ENCODE measurements around the gene KIRREL3.

Gene KIRREL3

GRCh38 chr11:126585388-126585773 is 415.2 kb downstream of the KIRREL3 start:
- Histone ChIP-seq H3K9me3 (ENCODE audit: low read depth, low read length) (no peaks in the 10 kb centered on the region), H3K27ac (no peak overlapping the region), H3K4me3 (no peak overlapping the region), H3K36me3 (ENCODE audit: insufficient read depth, low read length) (no peaks in the 10 kb centered on the region), H3K9ac (ENCODE audit: insufficient read length) (no peak overlapping the region)
- TF ChIP-seq EZH2 (IDR thresholded peaks at IDR 0.05) (no peak), FOXP2 (optimal IDR thresholded peaks at IDR 0.05; ENCODE audit: control extremely low read depth, extremely low read length, insufficient read depth) (no peak), POLR2AphosphoS5 (IDR thresholded peaks at IDR 0.05; ENCODE audit: borderline replicate concordance, low read depth, low read length) (no peak)
- no peak for DNase-seq (ENCODE audit: low read depth, low spot score)

- H3K4me3 ChIP-seq: no peak overlapping the region
- DNase-seq (ENCODE audit: low read depth, low spot score): no peak
- H3K36me3 ChIP-seq (ENCODE audit: insufficient read depth, low read length): no peaks in the 10 kb centered on the region
- no peak overlapping the region for H3K9ac ChIP-seq (ENCODE audit: insufficient read length)
- no peak overlapping the region for H3K27ac ChIP-seq
- no peaks in the 10 kb centered on the region for H3K9me3 ChIP-seq (ENCODE audit: low read depth, low read length)
- TF ChIP-seq FOXP2 (optimal IDR thresholded peaks at IDR 0.05; ENCODE audit: control extremely low read depth, extremely low read length, insufficient read depth) (no peak), EZH2 (IDR thresholded peaks at IDR 0.05) (no peak), POLR2AphosphoS5 (IDR thresholded peaks at IDR 0.05; ENCODE audit: borderline replicate concordance, low read depth, low read length) (no peak)
Measured at GRCh38 chr11:126583594-126584427, 416.8 kb downstream of the KIRREL3 start.

GRCh38 chr11:126583101-126583500 is 417.5 kb downstream of the KIRREL3 start:
- H3K9ac ChIP-seq (ENCODE audit: insufficient read length): no peak overlapping the region
- TF ChIP-seq POLR2AphosphoS5 (IDR thresholded peaks at IDR 0.05; ENCODE audit: borderline replicate concordance, low read depth, low read length): no peak
- TF ChIP-seq EZH2 (IDR thresholded peaks at IDR 0.05): no peak
- no peak for TF ChIP-seq FOXP2 (optimal IDR thresholded peaks at IDR 0.05; ENCODE audit: control extremely low read depth, extremely low read length, insufficient read depth)
- H3K4me3 ChIP-seq: no peak overlapping the region
- H3K36me3 ChIP-seq (ENCODE audit: insufficient read depth, low read length): no peaks in the 10 kb centered on the region
- H3K9me3 ChIP-seq (ENCODE audit: low read depth, low read length): no peaks in the 10 kb centered on the region
- DNase-seq (ENCODE audit: low read depth, low spot score): no peak
- H3K27ac ChIP-seq: no peak overlapping the region

GRCh38 chr11:126581871-126582648 is 418.5 kb downstream of the KIRREL3 start:
- Histone ChIP-seq H3K36me3 (ENCODE audit: insufficient read depth, low read length) (no peaks in the 10 kb centered on the region), H3K9me3 (ENCODE audit: low read depth, low read length) (no peaks in the 10 kb centered on the region), H3K9ac (ENCODE audit: insufficient read length) (no peak overlapping the region), H3K27ac (no peak overlapping the region), H3K4me3 (no peak overlapping the region)
- no peak for DNase-seq (ENCODE audit: low read depth, low spot score)
- no peak for TF ChIP-seq EZH2 (IDR thresholded peaks at IDR 0.05)
- TF ChIP-seq POLR2AphosphoS5 (IDR thresholded peaks at IDR 0.05; ENCODE audit: borderline replicate concordance, low read depth, low read length): no peak
- TF ChIP-seq FOXP2 (optimal IDR thresholded peaks at IDR 0.05; ENCODE audit: control extremely low read depth, extremely low read length, insufficient read depth): no peak

- no peak overlapping the region for H3K4me3 ChIP-seq
- no peak for DNase-seq (ENCODE audit: low read depth, low spot score)
- no peaks in the 10 kb centered on the region for H3K36me3 ChIP-seq (ENCODE audit: insufficient read depth, low read length)
- TF ChIP-seq FOXP2 (optimal IDR thresholded peaks at IDR 0.05; ENCODE audit: control extremely low read depth, extremely low read length, insufficient read depth) (no peak), EZH2 (IDR thresholded peaks at IDR 0.05) (no peak), POLR2AphosphoS5 (IDR thresholded peaks at IDR 0.05; ENCODE audit: borderline replicate concordance, low read depth, low read length) (no peak)
- H3K9ac ChIP-seq (ENCODE audit: insufficient read length): no peak overlapping the region
- H3K27ac ChIP-seq: no peak overlapping the region
- no peaks in the 10 kb centered on the region for H3K9me3 ChIP-seq (ENCODE audit: low read depth, low read length)
Measured at GRCh38 chr11:126578426-126578825, 422.1 kb downstream of the KIRREL3 start.

GRCh38 chr11:126578021-126578420 is 422.5 kb downstream of the KIRREL3 start:
- TF ChIP-seq FOXP2 (optimal IDR thresholded peaks at IDR 0.05; ENCODE audit: control extremely low read depth, extremely low read length, insufficient read depth): no peak
- no peak for TF ChIP-seq POLR2AphosphoS5 (IDR thresholded peaks at IDR 0.05; ENCODE audit: borderline replicate concordance, low read depth, low read length)
- TF ChIP-seq EZH2 (IDR thresholded peaks at IDR 0.05): no peak

GRCh38 chr11:126575849-126576248 is 424.7 kb downstream of the KIRREL3 start:
- H3K27ac ChIP-seq: no peak overlapping the region
- DNase-seq (ENCODE audit: low read depth, low spot score): no peak
- TF ChIP-seq POLR2AphosphoS5 (IDR thresholded peaks at IDR 0.05; ENCODE audit: borderline replicate concordance, low read depth, low read length) (no peak), FOXP2 (optimal IDR thresholded peaks at IDR 0.05; ENCODE audit: control extremely low read depth, extremely low read length, insufficient read depth) (no peak), EZH2 (IDR thresholded peaks at IDR 0.05) (no peak)
- no peaks in the 10 kb centered on the region for H3K9me3 ChIP-seq (ENCODE audit: low read depth, low read length)
- H3K36me3 ChIP-seq (ENCODE audit: insufficient read depth, low read length): no peaks in the 10 kb centered on the region
- H3K9ac ChIP-seq (ENCODE audit: insufficient read length): no peak overlapping the region
- no peak overlapping the region for H3K4me3 ChIP-seq

More at GRCh38 chr11:126578021-126578420, 422.5 kb downstream of the KIRREL3 start:
- Histone ChIP-seq H3K9me3 (ENCODE audit: low read depth, low read length) (no peaks in the 10 kb centered on the region), H3K36me3 (ENCODE audit: insufficient read depth, low read length) (no peaks in the 10 kb centered on the region), H3K4me3 (no peak overlapping the region), H3K27ac (no peak overlapping the region), H3K9ac (ENCODE audit: insufficient read length) (no peak overlapping the region)
- DNase-seq (ENCODE audit: low read depth, low spot score): no peak

GRCh38 chr11:126573325-126573978 is 427.1 kb downstream of the KIRREL3 start:
- no peak for DNase-seq (ENCODE audit: low read depth, low spot score)
- no peaks in the 10 kb centered on the region for H3K36me3 ChIP-seq (ENCODE audit: insufficient read depth, low read length)
- H3K9me3 ChIP-seq (ENCODE audit: low read depth, low read length): no peaks in the 10 kb centered on the region
- no peak overlapping the region for H3K9ac ChIP-seq (ENCODE audit: insufficient read length)
- H3K27ac ChIP-seq: no peak overlapping the region
- TF ChIP-seq EZH2 (IDR thresholded peaks at IDR 0.05) (no peak), FOXP2 (optimal IDR thresholded peaks at IDR 0.05; ENCODE audit: control extremely low read depth, extremely low read length, insufficient read depth) (no peak)
- H3K4me3 ChIP-seq: no peak overlapping the region

All from SK-N-MC (cell line).